PC-9 (cell line): Measurements from ENCODE around the gene GPR108. TPM values are rescaled to one million over a fixed set of nuclear protein-coding genes. Genes with fewer than 3 reads are reported as not detected.

Source experiments
- BruUV-seq: library from RNA; stranded (reverse); fragments of 400-500 nt; replicated peaks from 2 replicates; lab custom pipeline; 2021; lab: Mats Ljungman, UMichigan
- CTCF ChIA-PET: fragments of 300-600 bp; sonication (Branson Sonifier 250); formaldehyde crosslinking; loops from one replicate; lab custom pipeline; 2022; ENCODE audit warnings: antibody characterized with exemption; lab: Charles Lee
- POLR2A ChIA-PET: fragments of 300-600 bp; sonication (Branson Sonifier 250); formaldehyde crosslinking; loops from one replicate; lab custom pipeline; 2022; ENCODE audit warnings: antibody characterized with exemption; ENCODE audit not compliant: unreplicated experiment; lab: Charles Lee
- DNase-seq, 2 experiments: peaks; one replicate each; pipeline versions ENCODE4 v3.0.0 to v3.0.0-alpha.2; 2015 to 2022; ENCODE audit warnings: mixed read lengths in 1 of 2
- H2AFZ ChIP-seq: fragments of 200-600 bp; sonication (generic); 2 replicates; pipeline ENCODE4 v1.8.1; 2017; ENCODE audit warnings: antibody characterized with exemption
- H3F3A ChIP-seq: fragments of 200-600 bp; sonication (generic); 2 replicates; pipeline ENCODE4 v1.8.1; 2017; ENCODE audit warnings: antibody characterized with exemption, mild to moderate bottlenecking, low read depth; ENCODE audit not compliant: insufficient read depth
- H3K27ac ChIP-seq: fragments of 200-600 bp; sonication (generic); 2 replicates; pipeline ENCODE4 v1.6.1; 2016; ENCODE audit warnings: mixed run types
- H3K27me3 ChIP-seq: fragments of 200-600 bp; sonication (generic); 2 replicates; pipeline ENCODE4 v1.6.1; 2016; ENCODE audit warnings: low read depth, mixed run types; ENCODE audit not compliant: insufficient read depth
- H3K36me3 ChIP-seq: fragments of 200-600 bp; sonication (generic); 2 replicates; pipeline ENCODE4 v1.6.1; 2016; ENCODE audit warnings: low read depth, mixed run types
- H3K4me1 ChIP-seq: fragments of 200-600 bp; sonication (generic); replicated peaks from 2 replicates; pipeline ENCODE4 v1.6.1; 2016; ENCODE audit warnings: mixed run types; ENCODE audit not compliant: insufficient read depth
- H3K4me2 ChIP-seq: fragments of 200-600 bp; sonication (generic); 2 replicates; pipeline ENCODE4 v1.6.1; 2017; ENCODE audit warnings: mixed run types
- H3K4me3 ChIP-seq: fragments of 200-600 bp; sonication (generic); 2 replicates; pipeline ENCODE4 v1.6.1; 2016; ENCODE audit warnings: mixed run types
- H3K79me2 ChIP-seq: fragments of 200-600 bp; sonication (generic); 2 replicates; pipeline ENCODE4 v1.6.1; 2017; ENCODE audit warnings: low read depth, mixed run types
- H3K9me2 ChIP-seq: fragments of 200-600 bp; sonication (generic); 2 replicates; pipeline ENCODE4 v1.8.1; 2017; ENCODE audit warnings: mild to moderate bottlenecking; ENCODE audit not compliant: insufficient read depth
- H3K9me3 ChIP-seq: fragments of 200-600 bp; sonication (generic); 2 replicates; pipeline ENCODE4 v1.8.1; 2016; ENCODE audit warnings: low read depth; ENCODE audit not compliant: insufficient read depth
- H4K20me1 ChIP-seq: fragments of 200-600 bp; sonication (generic); 2 replicates; pipeline ENCODE4 v1.8.1; 2017; ENCODE audit not compliant: insufficient read depth
- CTCF ChIP-seq: fragments of 200-600 bp; sonication (generic); conservative IDR thresholded peaks from 2 replicates; pipeline ENCODE4 v1.6.1; 2017; ENCODE audit warnings: mixed run types, antibody characterized with exemption, mild to moderate bottlenecking, moderate library complexity
- EZH2 ChIP-seq: fragments of 200-600 bp; sonication (generic); IDR thresholded peaks from 2 replicates; pipeline ENCODE4 v1.8.0; 2017; ENCODE audit warnings: antibody characterized with exemption, low read depth
- intact Hi-C: fragments of 100-400 bp; cut with micrococcal nuclease; formaldehyde crosslinking; loops from one replicate; pipeline ENCODE4 v1.10.0; 2022; ENCODE audit not compliant: unreplicated experiment
- total RNA-seq: library from RNA; stranded (reverse); gene quantifications from 2 replicates; pipeline ENCODE4 v1.2.3, GENCODE V29; 2021

Gene GPR108
- total RNA-seq, 1 experiment from 2014 or later, result 66.8 TPM

- Histone ChIP-seq H3K4me3 (no peak overlapping the region), H3K4me2 (no peak overlapping the region)
Measured at GRCh38 chr19:6730941-6731670, 6.3 kb downstream of the GPR108 start.

GRCh38 chr19:6730153-6730804 is 7.1 kb downstream of the GPR108 start:
- H3K27ac ChIP-seq, result no peak overlapping the region
- no peak overlapping the region for H3K4me2 ChIP-seq
- intact Hi-C loops, result no loop called here
- POLR2A ChIA-PET, result interaction anchor here (0.6 kb wide), 1 partner anchor 253 kb away, joined by 3 read pairs; no protein-coding TSS in a partner anchor
- CTCF ChIA-PET, result no interaction called here
- H3K79me2 ChIP-seq, result peaks cover 3% of the 10 kb centered on the region; the same call in 1 of the 2 replicates
- H4K20me1 ChIP-seq, result no peaks in the 10 kb centered on the region
- no peaks in the 10 kb centered on the region for H3K9me3 ChIP-seq
- no peaks in the 10 kb centered on the region for H3K36me3 ChIP-seq
- no TSS peak for BruUV-seq
- H3F3A ChIP-seq, result peaks cover 3% of the 10 kb centered on the region; the same call in 1 of the 2 replicates
- no peaks in the 10 kb centered on the region for H3K4me1 ChIP-seq
- no peak overlapping the region for H2AFZ ChIP-seq
- DNase-seq, result no peak
- no peaks in the 10 kb centered on the region for H3K9me2 ChIP-seq
- TF ChIP-seq EZH2 (no peak), CTCF (no peak)
- H3K27me3 ChIP-seq, result no peaks in the 10 kb centered on the region
- H3K4me3 ChIP-seq, result no peak overlapping the region

More at GRCh38 chr19:6730941-6731670, 6.3 kb downstream of the GPR108 start:
- H2AFZ ChIP-seq, result no peak overlapping the region
- peaks cover 10% of the 10 kb centered on the region; the same call in 1 of the 2 replicates for H3F3A ChIP-seq
- ChIA-PET POLR2A (interaction anchor here (0.6 kb wide), 1 partner anchor 254 kb away, joined by 3 read pairs; no protein-coding TSS in a partner anchor), CTCF (interaction anchor here (0.6 kb wide), 1 partner anchor 605 kb away, joined by 3 read pairs; no protein-coding TSS in a partner anchor)
- no peaks in the 10 kb centered on the region for H3K27me3 ChIP-seq
- H3K79me2 ChIP-seq, result peaks cover 12% of the 10 kb centered on the region; the same call in 1 of the 2 replicates
- intact Hi-C loops, result no loop called here
- H4K20me1 ChIP-seq, result no peaks in the 10 kb centered on the region
- H3K9me2 ChIP-seq, result no peaks in the 10 kb centered on the region
- H3K36me3 ChIP-seq, result no peaks in the 10 kb centered on the region
- no peak overlapping the region for H3K27ac ChIP-seq
- BruUV-seq, result no TSS peak
- H3K9me3 ChIP-seq, result no peaks in the 10 kb centered on the region
- no peak for TF ChIP-seq EZH2
- TF ChIP-seq CTCF, result no peak
- H3K4me1 ChIP-seq, result no peaks in the 10 kb centered on the region; the same call in 1 of the 2 replicates
- DNase-seq, result no peak

- intact Hi-C loops, result no loop called here
- H3K4me1 ChIP-seq, result no peaks in the 10 kb centered on the region
- no peak overlapping the region for H3K27ac ChIP-seq
- no peaks in the 10 kb centered on the region for H3K79me2 ChIP-seq
- H3K4me2 ChIP-seq, result no peak overlapping the region
- CTCF ChIA-PET, result no interaction called here
- H2AFZ ChIP-seq, result no peak overlapping the region
- no peaks in the 10 kb centered on the region for H3K27me3 ChIP-seq
- no peak for DNase-seq
- H4K20me1 ChIP-seq, result no peaks in the 10 kb centered on the region
- POLR2A ChIA-PET, result no interaction called here
- H3K4me3 ChIP-seq, result no peak overlapping the region
- H3F3A ChIP-seq, result no peaks in the 10 kb centered on the region
- H3K9me2 ChIP-seq, result no peaks in the 10 kb centered on the region
- TF ChIP-seq EZH2, result no peak
- TF ChIP-seq CTCF, result no peak
- no peaks in the 10 kb centered on the region for H3K9me3 ChIP-seq
- H3K36me3 ChIP-seq, result no peaks in the 10 kb centered on the region
- BruUV-seq, result no TSS peak
Measured at GRCh38 chr19:6729573-6730152, 7.7 kb downstream of the GPR108 start.
